SIG-M5 treated with dmso at 0.1 percent for 504 hours (cell line): Measurements from ENCODE around the gene PAX5.

Experiments used
- DNase-seq: peaks from one replicate; lab custom pipeline; 2025; ENCODE audit not compliant: unreplicated experiment; lab: John Stamatoyannopoulos, UW

PAX5 gene

GRCh38 chr9:36840898-36841536 lies 193.1 kb downstream of the PAX5 start:
- no peak for DNase-seq

DNA sequence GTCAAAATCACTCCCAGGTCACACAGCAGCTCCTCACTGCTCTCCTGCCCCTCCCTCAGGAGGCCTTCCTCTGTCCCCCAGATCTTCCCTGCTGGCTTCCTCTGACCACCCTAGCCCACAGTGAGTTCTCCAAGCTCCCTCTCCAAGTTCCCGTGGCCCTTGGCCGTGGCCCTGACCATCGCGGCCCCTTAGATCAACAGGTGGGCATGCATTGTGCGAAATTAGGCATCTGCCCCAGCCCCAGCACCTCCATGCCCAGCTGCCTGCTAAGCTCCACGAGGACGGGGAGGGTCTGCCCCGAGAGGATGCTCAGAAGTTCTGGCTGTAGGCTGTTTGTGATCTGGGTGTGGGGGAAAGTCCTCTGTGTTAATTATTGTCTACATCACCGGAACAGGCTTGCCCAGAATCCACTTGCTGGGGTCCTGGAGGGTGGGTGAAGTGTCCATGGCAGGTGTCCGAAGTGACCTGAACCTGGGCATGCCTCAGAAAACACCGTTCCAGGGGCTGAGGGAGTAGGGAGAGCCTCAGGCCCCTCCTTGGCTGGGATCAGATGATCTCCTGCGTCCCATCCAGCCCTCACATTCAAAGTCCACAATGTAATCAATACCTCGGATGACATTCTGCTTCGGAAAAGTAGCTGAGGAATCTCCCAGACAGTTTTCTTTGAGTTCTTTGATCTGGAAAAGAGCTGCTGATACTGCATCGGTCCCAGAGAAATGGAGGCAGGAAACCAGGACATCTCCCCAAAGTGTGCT lies 194.8 kb downstream of the PAX5 start:
- DNase-seq, result no peak

- DNase-seq, result no peak
Measured at GRCh38 chr9:36837431-36838405, 196.3 kb downstream of the PAX5 start.

- no peak for DNase-seq
Measured at GRCh38 chr9:36836486-36836885, 197.6 kb downstream of the PAX5 start.

DNA sequence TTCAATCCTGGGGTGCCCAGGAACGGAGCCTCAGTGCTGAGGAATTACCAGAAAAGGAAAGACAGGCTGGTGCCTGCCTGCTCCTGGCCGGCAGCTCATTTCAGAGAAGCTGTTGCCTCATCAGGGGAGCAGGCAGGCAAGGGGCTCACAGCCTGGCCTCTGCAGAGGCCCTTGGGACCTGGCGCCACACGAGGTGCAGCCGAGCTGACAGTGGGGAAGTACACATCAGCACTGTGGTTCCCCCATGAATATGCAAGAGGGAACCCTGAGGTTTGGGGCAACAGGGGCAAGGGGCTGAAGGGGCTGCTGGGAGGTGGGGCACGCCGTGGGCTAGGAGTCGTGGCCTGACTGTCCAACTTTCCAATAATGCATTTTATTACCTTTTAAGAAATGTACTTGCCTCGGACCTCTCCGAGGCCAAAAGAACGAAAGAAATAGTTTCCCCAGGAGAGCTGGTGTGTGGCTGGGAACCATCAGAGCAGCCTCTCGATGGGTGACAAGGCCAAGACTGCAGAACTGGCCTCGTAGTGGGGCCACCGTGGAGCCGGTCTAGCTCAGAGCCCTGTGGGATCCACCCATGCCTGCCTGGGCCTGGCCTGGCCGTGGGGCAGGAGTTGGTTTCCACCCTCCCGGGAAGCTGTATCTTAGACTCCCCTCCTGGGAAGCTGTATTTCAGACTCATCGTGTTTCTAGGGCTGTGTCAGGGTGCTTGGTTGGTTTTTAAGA lies 198.6 kb downstream of the PAX5 start:
- no peak for DNase-seq

DNA sequence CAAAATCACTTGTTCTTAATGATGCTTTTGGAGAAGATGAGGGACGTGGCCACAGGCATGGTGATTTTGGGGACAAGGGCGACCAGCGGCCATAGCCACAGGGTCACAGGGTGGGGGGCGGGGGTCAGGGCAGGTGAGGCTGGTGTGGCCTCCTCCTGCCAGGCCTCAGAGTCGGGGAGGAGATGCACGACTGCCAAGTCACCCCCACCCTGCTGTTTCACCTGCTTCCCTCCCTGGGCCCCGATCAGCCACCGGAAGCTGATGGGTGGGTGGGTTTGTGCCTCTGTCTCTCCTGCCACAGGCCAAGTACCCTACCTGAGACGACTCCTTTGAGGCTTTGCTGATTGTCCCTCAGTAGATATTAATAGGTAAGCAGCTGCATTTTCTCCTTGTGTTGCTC lies 199.3 kb downstream of the PAX5 start:
- DNase-seq, result no peak

DNA sequence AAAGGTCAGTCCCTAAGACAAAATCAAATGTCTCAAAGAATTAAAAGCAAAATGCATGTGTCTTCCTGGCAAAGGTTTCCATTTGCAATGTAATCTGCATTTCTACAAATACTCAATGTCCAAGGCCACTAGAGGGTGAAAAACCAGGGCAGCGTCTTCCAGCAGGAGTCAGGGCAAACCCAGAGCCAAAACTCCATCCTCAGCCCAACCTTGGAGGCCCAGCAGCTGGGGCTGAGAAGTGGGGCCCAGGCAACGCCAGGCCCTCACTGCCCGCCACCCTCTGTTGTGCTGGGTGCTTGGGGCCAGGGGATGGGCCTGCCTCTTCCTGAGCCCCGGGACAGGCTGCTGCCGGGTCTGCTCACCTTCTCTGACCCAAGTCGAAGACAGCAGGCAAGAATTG lies 200.1 kb downstream of the PAX5 start:
- DNase-seq, result no peak

DNA sequence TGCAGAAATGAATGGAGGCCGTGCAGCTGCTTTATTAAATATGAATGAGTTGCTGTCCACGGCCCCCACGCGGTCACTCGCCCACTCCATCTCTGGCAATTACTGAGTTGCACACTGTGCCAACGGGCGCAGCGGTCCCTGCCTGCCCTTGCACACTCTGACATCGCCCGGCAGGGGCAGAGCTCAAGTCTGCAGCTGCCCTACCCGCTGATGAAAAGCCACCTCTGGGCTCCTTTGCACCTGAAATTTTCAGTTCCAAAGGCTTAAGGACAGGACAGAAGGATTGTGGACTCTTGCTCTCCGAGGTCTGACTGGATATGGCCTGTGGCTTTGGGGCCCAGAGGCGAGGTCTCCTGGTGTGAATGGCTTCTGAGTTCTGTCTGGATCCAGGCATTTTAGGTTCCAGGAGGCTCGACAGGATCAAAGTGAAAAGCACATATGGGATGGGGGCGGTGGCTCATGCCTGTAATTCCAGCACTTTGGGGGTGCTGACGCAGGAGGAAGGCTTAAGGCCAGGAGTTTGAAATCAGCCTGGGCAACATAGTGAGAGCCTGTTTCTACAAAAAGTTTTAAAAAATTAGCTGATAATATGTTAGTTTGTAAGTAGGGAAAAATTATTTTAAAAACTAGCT lies 201.8 kb downstream of the PAX5 start:
- DNase-seq, result no peak

- DNase-seq, result no peak
Measured at GRCh38 chr9:36831381-36832161, 202.5 kb downstream of the PAX5 start.

- no peak for DNase-seq
Measured at GRCh38 chr9:36828611-36829013, 205.5 kb downstream of the PAX5 start.

GRCh38 chr9:36827593-36827992 lies 206.5 kb downstream of the PAX5 start:
- DNase-seq, result no peak

- no peak for DNase-seq
Measured at GRCh38 chr9:36826581-36826980, 207.5 kb downstream of the PAX5 start.

GRCh38 chr9:36825179-36825578 lies 208.9 kb downstream of the PAX5 start:
- DNase-seq, result no peak

DNA sequence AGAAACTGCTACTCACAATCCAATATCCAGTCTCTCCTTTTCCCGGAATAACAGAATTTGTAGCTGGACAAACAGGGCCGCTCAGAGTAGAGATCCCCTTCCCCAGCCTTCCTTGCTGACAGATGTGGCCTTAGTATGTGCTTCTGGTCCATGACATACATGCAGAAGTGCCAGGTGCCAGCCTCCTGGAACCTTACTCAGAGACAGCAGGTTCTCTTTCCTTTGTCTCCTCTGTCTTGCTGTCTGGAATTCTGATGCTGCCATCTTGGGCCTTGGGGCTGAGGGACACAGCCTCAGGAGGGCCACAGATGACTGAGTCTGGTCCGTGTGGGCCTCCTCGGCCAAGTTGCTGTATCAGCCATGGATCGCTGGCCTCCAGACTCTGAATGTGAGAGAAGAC lies 210.1 kb downstream of the PAX5 start:
- DNase-seq, result no peak

DNA sequence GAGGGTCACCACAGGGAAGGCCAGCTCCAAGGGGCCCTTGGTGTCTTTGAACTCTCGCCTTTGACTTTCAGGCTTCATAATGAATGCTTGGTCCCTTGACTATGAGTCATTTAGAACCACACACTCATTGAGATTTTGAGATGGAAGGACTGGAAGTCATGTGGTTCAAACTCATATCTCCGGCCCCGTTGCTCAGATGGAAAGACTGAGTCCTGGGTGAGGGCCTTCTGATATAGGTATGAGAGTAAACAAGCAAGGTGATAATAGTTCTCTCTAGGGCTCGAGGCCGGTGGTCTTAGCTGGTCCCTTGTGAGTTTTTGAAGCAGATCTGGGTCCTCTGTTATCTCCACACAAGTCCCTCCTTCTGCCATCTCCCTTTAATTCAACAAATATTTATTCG lies 210.6 kb downstream of the PAX5 start:
- DNase-seq, result no peak

- no peak for DNase-seq
Measured at GRCh38 chr9:36822201-36822600, 211.9 kb downstream of the PAX5 start.

DNA sequence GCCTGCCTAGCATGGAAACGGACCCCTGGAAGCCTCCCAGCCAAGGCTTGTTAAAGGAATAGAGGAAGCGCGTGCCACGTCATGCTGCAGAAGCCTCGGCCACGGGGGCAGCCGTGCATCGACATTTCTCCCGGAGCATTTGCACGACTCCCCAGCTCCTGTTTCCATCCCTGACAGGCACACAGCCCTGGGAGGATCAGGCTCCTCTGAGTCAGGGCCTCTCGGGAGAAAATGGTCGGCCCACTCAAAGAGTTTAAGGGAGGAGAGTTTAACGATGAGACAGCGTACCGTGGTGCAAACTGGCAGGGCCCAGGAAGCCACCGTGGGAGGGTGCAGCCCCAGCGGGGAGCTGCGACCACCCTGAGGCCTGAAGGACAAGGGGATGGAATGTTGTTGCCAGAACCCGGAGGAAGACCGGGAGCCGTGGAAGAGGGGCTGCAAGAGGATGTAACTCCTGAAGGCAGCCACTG lies 213.6 kb downstream of the PAX5 start:
- DNase-seq, result no peak

- no peak for DNase-seq
Measured at GRCh38 chr9:36818965-36819870, 214.8 kb downstream of the PAX5 start.
